AG09319 (cell line): Measurements from ENCODE around the gene INSRR.

Source experiments
- DNase-seq: peaks from one replicate; pipeline ENCODE4 v3.0.0-alpha.2; 2010; ENCODE audit warnings: low read depth; ENCODE audit errors: extremely low read depth
- TF ChIP-seq, protein P1 (sequence below): IDR thresholded peaks from 2 replicates; pipeline ENCODE4 v1.5.1; 2011; ENCODE audit warnings: low read depth, mild to moderate bottlenecking, inconsistent platforms, low read length, moderate library complexity

The INSRR gene

DNA sequence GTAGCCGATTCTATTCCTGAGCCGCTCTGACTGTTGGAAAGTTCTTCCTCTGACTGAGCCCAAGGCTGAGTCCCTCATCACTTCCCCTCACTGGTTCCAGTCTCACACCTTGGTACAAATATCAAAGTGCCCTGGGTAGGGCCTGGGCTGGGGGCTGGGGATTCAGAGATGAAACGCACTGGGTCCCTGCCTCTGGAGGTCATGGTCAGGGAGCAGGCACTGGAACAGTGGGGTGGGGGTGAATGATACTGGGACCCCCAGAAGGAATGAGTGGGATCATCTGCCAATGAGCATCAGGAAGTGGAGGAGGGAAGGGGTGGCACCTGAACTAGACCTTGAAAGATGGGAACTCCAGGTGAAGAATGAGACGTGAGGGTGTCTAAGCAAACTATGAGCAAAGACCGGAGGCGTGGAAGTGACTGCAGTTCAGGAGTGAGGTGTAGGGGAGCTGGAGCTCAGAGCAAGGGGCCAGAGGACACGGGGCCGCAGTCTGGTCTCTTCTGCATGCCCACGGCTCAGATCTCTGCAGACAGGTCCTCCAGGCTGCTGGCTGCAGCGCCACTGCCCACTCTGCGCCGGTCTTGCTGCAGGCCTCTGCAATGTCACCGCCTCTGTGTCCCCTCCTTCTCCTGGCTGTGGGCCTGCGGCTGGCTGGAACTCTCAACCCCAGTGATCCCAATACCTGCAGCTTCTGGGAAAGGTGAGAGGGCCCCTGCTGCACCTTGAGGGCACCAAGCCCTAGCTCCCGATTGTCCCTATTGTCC lies 44.6 kb upstream of the INSRR start:
- no peak for DNase-seq

GRCh38 chr1:156901966-156902915 lies 43.3 kb upstream of the INSRR start:
- no peak for DNase-seq
- TF ChIP-seq, protein P1, sequence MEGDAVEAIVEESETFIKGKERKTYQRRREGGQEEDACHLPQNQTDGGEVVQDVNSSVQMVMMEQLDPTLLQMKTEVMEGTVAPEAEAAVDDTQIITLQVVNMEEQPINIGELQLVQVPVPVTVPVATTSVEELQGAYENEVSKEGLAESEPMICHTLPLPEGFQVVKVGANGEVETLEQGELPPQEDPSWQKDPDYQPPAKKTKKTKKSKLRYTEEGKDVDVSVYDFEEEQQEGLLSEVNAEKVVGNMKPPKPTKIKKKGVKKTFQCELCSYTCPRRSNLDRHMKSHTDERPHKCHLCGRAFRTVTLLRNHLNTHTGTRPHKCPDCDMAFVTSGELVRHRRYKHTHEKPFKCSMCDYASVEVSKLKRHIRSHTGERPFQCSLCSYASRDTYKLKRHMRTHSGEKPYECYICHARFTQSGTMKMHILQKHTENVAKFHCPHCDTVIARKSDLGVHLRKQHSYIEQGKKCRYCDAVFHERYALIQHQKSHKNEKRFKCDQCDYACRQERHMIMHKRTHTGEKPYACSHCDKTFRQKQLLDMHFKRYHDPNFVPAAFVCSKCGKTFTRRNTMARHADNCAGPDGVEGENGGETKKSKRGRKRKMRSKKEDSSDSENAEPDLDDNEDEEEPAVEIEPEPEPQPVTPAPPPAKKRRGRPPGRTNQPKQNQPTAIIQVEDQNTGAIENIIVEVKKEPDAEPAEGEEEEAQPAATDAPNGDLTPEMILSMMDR = no peak

More for the DNA sequence above, 44.6 kb upstream of the INSRR start:
- TF ChIP-seq, protein P1 = no peak

DNA sequence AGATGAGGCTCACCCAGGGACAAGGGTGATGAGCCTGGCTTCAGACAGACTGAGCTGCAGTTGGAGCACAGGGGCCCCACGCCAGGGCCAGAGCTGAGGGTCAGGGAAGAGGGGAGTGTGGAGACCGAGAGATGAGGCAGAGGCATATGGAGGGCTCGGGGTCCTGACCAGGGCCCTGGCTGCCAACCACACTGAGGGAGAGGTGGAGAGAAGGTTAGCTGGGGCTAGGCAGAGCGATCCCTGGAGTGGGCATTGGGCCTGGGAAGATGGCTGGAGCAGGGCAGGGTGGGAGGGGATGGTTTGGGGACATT lies 42.6 kb upstream of the INSRR start:
- DNase-seq = no peak
- TF ChIP-seq, protein P1 = no peak

GRCh38 chr1:156900896-156901589 lies 42.1 kb upstream of the INSRR start:
- TF ChIP-seq, protein P1 = no peak
- no peak for DNase-seq

GRCh38 chr1:156899956-156900718 lies 41.2 kb upstream of the INSRR start:
- TF ChIP-seq, protein P1 = no peak
- no peak for DNase-seq

GRCh38 chr1:156898971-156899664 lies 40.2 kb upstream of the INSRR start:
- TF ChIP-seq, protein P1 = no peak
- DNase-seq = no peak
